Loucy (cell line): ENCODE measurements around the gene KY.

ENCODE experiments used
- CTCF ChIP-seq: fragments of 200-600 bp; sonication (generic); conservative IDR thresholded peaks from 2 replicates; pipeline ENCODE4 v1.5.1; 2014; ENCODE audit warnings: mild to moderate bottlenecking, antibody characterized with exemption, low read length
- EZH2phosphoT487 ChIP-seq: fragments of 200-600 bp; IDR thresholded peaks from 2 replicates; pipeline ENCODE4 v1.6.1; 2018; ENCODE audit warnings: antibody characterized with exemption, mild to moderate bottlenecking, moderate library complexity, borderline replicate concordance

DNA sequence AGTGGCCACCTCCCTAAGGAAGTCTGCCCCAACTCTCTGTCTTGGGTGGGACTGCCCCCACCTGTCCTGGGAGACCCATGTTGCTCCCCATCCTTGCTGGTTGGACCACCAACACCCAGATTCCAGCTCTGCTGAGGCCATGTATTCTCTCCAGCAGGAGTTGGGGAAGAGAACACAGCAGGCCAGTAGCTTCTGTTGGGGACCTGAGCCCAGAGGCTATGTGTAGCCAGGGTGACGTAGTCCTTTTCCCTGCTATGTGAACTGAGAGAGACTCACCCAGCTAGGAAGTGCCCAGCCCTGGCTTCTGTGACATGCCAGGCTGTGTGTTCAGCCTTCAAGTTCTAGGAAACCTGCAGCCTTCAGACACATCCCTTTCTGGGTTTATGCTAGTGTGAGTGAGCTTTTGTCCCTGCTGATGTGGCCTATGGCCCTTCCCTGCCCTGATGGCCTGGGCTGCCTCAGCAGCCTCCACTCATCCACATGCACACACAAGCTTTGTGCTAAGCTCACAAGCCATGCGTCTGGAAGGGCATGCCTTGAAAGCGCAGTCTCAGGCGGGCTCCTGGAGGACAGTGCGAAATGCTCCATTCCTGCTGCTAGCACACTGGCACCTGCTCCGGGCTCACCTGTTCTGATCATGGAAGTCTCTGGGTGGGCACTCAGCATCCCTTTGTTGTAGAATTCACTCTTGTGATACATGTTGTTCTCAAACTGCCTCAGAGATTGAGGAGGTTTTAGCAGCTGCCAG is 42.6 kb downstream of the KY start:
- no peak for TF ChIP-seq CTCF
- TF ChIP-seq EZH2phosphoT487 = no peak
